Muscle layer of colon (tissue), 2 donors: ENCODE data around the gene MESP2.
"Not testable (repeated sequence)": the region's sequence is repeated elsewhere in the genome, so short reads cannot be mapped to it uniquely, and the experiment has no call there.

Experiments
- H3K27ac ChIP-seq: one replicate; pipeline ENCODE4 v1.7.0; 2013; ENCODE audit warnings: low read depth, mild to moderate bottlenecking, low read length, moderate library complexity
- H3K27me3 ChIP-seq, 2 donors: one replicate each; pipeline ENCODE4 v1.7.0; 2013; ENCODE audit warnings: low read length in 2 of 2, mild to moderate bottlenecking in 2 of 2; ENCODE audit not compliant: insufficient read depth in 2 of 2, control insufficient read depth in 1 of 2
- H3K36me3 ChIP-seq: one replicate; pipeline ENCODE4 v1.7.0; 2013; ENCODE audit warnings: mild to moderate bottlenecking, low read length; ENCODE audit not compliant: insufficient read depth
- H3K4me1 ChIP-seq: one replicate; pipeline ENCODE4 v1.7.0; 2013; ENCODE audit warnings: mild to moderate bottlenecking, low read length; ENCODE audit not compliant: insufficient read depth
- H3K4me3 ChIP-seq, 2 donors: one replicate each; pipeline ENCODE4 v1.7.0; 2013; ENCODE audit warnings: low read length in 2 of 2, low read depth in 1 of 2, mild to moderate bottlenecking in 1 of 2, moderate library complexity in 1 of 2
- H3K9ac ChIP-seq: one replicate; pipeline ENCODE4 v1.7.0; 2013; ENCODE audit warnings: low read length
- H3K9me3 ChIP-seq: one replicate; pipeline ENCODE4 v1.7.0; 2013; ENCODE audit warnings: mild to moderate bottlenecking, low read length
- donor health status: abdominal sarcoma.
- donor health status: Adenocarcinoma of cecum.

MESP2 gene

DNA sequence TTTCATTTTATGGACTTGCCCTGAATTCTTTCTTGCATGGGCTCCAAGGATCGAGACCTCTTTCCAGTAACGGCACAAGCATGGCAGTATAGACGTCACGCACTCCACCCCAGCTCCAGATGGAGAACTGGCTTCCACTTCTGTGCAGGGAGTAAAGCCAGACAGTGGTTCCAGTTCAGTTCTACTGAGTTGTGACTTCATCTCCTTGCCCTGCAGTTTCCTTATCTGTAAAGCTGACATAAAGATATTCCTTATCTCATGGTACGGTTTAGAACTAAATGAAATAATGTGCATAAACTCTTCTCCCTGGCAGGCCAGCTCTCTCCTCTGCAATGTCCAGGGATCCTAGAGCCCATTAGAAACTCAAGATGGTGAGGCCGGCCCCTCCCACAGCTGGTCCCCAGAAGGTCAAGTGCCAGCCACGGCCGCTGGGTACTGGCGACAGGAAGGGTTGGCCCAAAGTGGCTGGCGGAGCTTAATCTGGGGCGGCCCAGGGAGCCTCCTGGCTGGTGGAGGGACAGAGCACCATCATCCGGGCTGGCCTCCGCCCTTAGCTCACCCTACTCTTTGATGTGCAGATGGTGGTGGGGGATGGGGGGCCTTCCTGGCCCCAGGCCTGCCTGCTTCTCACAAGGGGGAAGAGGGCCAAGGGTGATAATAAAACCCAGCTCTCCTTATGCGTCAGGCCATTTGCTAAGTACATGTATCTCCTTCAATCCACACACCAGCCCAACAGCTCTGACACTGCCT is 7.2 kb downstream of the MESP2 start:
- no peak overlapping the region for H3K4me3 ChIP-seq
- H3K9ac ChIP-seq = no peak overlapping the region
- no peaks in the 10 kb centered on the region for H3K4me1 ChIP-seq
- H3K9me3 ChIP-seq = no peaks in the 10 kb centered on the region
- H3K36me3 ChIP-seq = no peaks in the 10 kb centered on the region
- no peak overlapping the region for H3K27ac ChIP-seq
- no peaks in the 10 kb centered on the region for H3K27me3 ChIP-seq

- no peaks in the 10 kb centered on the region for H3K4me1 ChIP-seq
- no peaks in the 10 kb centered on the region for H3K27me3 ChIP-seq
- H3K9me3 ChIP-seq = no peaks in the 10 kb centered on the region
- no peak overlapping the region for H3K4me3 ChIP-seq
- no peak overlapping the region for H3K27ac ChIP-seq
- H3K9ac ChIP-seq = no peak overlapping the region
- H3K36me3 ChIP-seq = no peaks in the 10 kb centered on the region
Measured at GRCh38 chr15:89783861-89784685, 7.9 kb downstream of the MESP2 start.

GRCh38 chr15:89784686-89784960 is 8.5 kb downstream of the MESP2 start:
- no peak overlapping the region for H3K4me3 ChIP-seq
- H3K27ac ChIP-seq = no peak overlapping the region
- H3K36me3 ChIP-seq = no peaks in the 10 kb centered on the region
- H3K9ac ChIP-seq = no peak overlapping the region
- no peaks in the 10 kb centered on the region for H3K9me3 ChIP-seq
- H3K27me3 ChIP-seq = no peaks in the 10 kb centered on the region
- no peaks in the 10 kb centered on the region for H3K4me1 ChIP-seq

DNA sequence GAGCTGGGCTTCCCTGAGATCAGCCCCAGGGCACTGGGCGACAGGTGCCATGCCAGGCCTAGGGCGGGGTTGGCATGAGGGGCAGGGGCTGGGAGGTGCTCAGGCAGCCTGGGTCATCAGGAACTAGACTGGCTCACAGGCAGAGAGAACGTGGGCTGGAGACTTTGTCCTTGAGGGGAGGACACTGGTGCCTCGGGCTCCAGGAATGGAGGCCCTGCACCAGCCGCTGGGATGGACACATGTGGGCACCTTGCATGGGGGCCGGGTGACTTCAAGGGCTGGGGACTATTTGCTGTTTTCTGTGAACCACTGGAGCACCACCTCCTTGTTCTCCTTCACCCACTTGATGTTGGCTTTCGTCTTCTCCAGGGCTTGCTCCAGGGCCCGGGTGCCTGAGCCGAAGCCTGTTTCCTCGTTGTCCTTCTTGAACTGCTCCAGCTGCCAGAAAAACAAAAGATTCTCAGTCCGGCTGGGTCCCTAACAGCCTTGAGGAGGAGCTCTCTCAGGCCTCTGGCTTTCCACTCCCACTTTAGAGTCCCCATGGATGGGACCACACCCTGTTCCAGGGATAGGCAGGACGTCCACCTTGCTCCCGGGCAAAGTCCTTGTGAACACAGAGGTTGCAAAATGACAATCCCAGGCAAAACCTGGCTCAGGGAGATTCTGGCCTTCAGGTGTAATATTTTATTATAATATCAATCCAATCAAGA is 9.1 kb downstream of the MESP2 start:
- Histone ChIP-seq H3K9me3 (no peaks in the 10 kb centered on the region), H3K36me3 (no peaks in the 10 kb centered on the region), H3K9ac (no peak overlapping the region), H3K27ac (no peak overlapping the region), H3K27me3 (no peaks in the 10 kb centered on the region), H3K4me3 (no peak overlapping the region), H3K4me1 (no peaks in the 10 kb centered on the region)

- Histone ChIP-seq H3K27ac (no peak overlapping the region), H3K4me3 (no peak overlapping the region), H3K36me3 (no peaks in the 10 kb centered on the region), H3K9ac (no peak overlapping the region), H3K27me3 (no peaks in the 10 kb centered on the region), H3K4me1 (no peaks in the 10 kb centered on the region), H3K9me3 (no peaks in the 10 kb centered on the region)
Measured at GRCh38 chr15:89785774-89786140, 9.6 kb downstream of the MESP2 start.

DNA sequence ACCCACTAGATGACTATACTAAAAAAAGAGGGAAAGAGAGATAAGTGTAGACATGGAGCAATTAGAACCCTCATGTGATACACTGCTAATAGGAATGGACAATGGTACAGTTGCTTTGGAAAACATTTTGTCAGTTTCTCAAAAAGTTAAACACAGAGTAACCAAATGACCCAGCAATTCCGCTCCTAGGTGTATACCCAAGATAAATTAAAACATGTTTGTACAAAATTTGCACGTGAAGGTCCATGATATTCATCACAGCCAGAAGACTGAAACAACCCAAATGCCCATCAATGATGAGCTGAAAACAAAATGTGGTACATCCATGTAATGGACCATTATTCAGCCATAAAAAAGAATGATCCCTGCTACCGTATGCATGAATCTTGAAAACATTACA is 11.8 kb downstream of the MESP2 start:
- Histone ChIP-seq H3K4me1 (no peaks in the 10 kb centered on the region), H3K9ac (no peak overlapping the region), H3K27me3 (no peaks in the 10 kb centered on the region), H3K27ac (no peak overlapping the region), H3K36me3 (no peaks in the 10 kb centered on the region), H3K9me3 (no peaks in the 10 kb centered on the region), H3K4me3 (no peak overlapping the region)

- not testable (repeated sequence) for H3K9me3 ChIP-seq, H3K4me3 ChIP-seq, H3K27me3 ChIP-seq, H3K36me3 ChIP-seq, H3K9ac ChIP-seq, H3K4me1 ChIP-seq, H3K27ac ChIP-seq
Measured at GRCh38 chr15:89788585-89788984, 12.5 kb downstream of the MESP2 start.

DNA sequence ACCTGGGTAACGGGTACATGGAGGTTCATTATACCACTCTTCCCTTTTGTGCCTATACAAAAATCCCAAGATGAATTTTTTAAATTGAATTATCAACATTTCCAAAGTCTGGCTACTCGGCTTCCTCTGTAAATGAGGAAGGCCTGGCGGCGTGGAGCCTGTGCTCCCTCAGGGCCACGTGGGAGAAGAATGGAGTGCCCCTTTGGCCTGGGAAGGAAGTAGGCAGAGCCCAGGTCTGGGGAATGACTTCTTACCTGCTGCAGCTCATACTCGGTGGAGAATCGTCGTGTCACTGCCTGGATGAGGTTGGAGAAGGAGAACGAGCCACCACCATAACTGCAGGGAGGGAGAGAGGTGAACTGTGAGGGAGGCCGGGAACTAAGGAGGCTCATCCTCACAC is 14.1 kb downstream of the MESP2 start:
- Histone ChIP-seq H3K36me3 (no peaks in the 10 kb centered on the region), H3K9me3 (no peaks in the 10 kb centered on the region)

DNA sequence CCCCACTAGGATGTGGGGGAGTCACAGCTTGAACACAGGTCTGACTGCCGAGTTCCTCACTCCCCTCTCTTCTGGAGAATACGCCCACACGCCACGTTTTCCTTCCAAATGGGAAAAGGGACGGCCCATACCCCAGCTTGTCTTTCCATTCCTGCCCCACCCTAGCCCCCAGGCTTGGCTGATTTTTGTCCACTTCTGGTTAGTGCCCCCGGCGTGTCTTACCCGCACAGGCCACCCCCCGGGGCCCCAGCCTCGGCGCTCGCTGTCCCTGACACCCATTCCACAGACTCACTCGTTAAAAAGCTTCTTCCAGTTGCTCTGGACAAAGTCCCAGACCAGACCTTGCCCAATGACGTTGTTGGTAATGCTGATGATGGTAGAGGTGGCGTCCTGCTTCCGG is 14.5 kb downstream of the MESP2 start:
- no peaks in the 10 kb centered on the region for H3K27me3 ChIP-seq
- no peak overlapping the region for H3K4me3 ChIP-seq
- no peaks in the 10 kb centered on the region for H3K36me3 ChIP-seq
- H3K9ac ChIP-seq = no peak overlapping the region
- H3K27ac ChIP-seq = no peak overlapping the region
- no peaks in the 10 kb centered on the region for H3K9me3 ChIP-seq
- H3K4me1 ChIP-seq = no peaks in the 10 kb centered on the region

More for the DNA sequence above, 14.1 kb downstream of the MESP2 start:
- Histone ChIP-seq H3K9ac (no peak overlapping the region), H3K27me3 (no peaks in the 10 kb centered on the region), H3K4me1 (no peaks in the 10 kb centered on the region), H3K4me3 (no peak overlapping the region), H3K27ac (no peak overlapping the region)

GRCh38 chr15:89792106-89792805 is 16.1 kb downstream of the MESP2 start:
- Histone ChIP-seq H3K9me3 (no peaks in the 10 kb centered on the region), H3K27ac (no peak overlapping the region), H3K36me3 (no peaks in the 10 kb centered on the region), H3K9ac (no peak overlapping the region), H3K4me1 (no peaks in the 10 kb centered on the region), H3K27me3 (no peaks in the 10 kb centered on the region), H3K4me3 (no peak overlapping the region)

DNA sequence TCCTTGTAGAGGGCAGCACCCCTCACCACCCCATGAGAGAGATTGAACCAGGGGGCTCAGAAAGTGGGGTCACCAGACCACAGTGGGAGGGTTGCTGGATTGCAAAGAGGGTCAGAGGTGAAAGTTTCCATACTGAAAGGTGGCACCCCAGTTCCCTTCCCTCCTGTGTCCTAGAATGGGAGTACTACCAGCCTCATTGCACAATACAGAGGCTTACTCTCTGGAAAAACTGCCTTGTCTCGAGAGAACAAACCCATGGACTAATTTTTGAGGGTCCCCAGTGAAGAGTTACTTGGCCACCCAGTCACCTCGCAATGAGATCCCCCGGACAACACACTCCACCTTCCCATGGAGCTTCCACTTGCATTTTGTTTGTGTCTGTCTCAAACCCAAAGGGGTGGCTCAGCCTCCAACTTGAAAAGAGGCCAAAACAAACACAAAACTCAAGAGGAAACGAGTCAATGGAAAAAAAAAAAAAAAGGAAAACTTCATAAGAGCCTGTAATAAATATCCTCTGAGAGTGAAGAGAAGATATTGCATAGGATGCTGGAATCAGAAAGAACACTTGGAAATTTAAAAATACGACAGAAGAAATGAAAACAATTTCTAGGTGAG is 18.6 kb downstream of the MESP2 start:
- H3K9ac ChIP-seq = no peak overlapping the region
- no peaks in the 10 kb centered on the region for H3K36me3 ChIP-seq
- no peaks in the 10 kb centered on the region for H3K4me1 ChIP-seq
- no peaks in the 10 kb centered on the region for H3K27me3 ChIP-seq
- no peak overlapping the region for H3K4me3 ChIP-seq
- no peaks in the 10 kb centered on the region for H3K9me3 ChIP-seq
- no peak overlapping the region for H3K27ac ChIP-seq
